Measurements from ENCODE around the gene SNTG2.

The SNTG2 gene

GRCh38 chr2:1253629-1254028 lies 303.0 kb downstream of the SNTG2 start:
- TF ChIP-seq FOXP2 (optimal IDR thresholded peaks at IDR 0.05; ENCODE audit: borderline replicate concordance, extremely low read depth, extremely low read length, insufficient read depth) (no peak), SIN3A (IDR thresholded peaks at IDR 0.05; ENCODE audit: borderline replicate concordance, insufficient read depth, low read length) (no peak), REST (IDR thresholded peaks at IDR 0.05; ENCODE audit: insufficient read depth in 1 of 2, low read depth in 2 of 2, low read length in 2 of 2) (no peak), TAF1 (IDR thresholded peaks at IDR 0.05; ENCODE audit: borderline replicate concordance, insufficient read depth, low read length) (no peak), POLR2AphosphoS5 (IDR thresholded peaks at IDR 0.05; ENCODE audit: low read depth, low read length) (no peak)

- no peak for TF ChIP-seq REST (IDR thresholded peaks at IDR 0.05; ENCODE audit: insufficient read depth in 1 of 2, low read depth in 2 of 2, low read length in 2 of 2)
- TF ChIP-seq POLR2AphosphoS5 (IDR thresholded peaks at IDR 0.05; ENCODE audit: low read depth, low read length), result no peak
- TF ChIP-seq SIN3A (IDR thresholded peaks at IDR 0.05; ENCODE audit: borderline replicate concordance, insufficient read depth, low read length), result no peak
- TF ChIP-seq FOXP2 (optimal IDR thresholded peaks at IDR 0.05; ENCODE audit: borderline replicate concordance, extremely low read depth, extremely low read length, insufficient read depth), result no peak
- no peak for TF ChIP-seq TAF1 (IDR thresholded peaks at IDR 0.05; ENCODE audit: borderline replicate concordance, insufficient read depth, low read length)
These were observed 304.2 kb downstream of the SNTG2 start for GRCh38 chr2:1254662-1255343.

- no peak for TF ChIP-seq FOXP2 (optimal IDR thresholded peaks at IDR 0.05; ENCODE audit: borderline replicate concordance, extremely low read depth, extremely low read length, insufficient read depth)
These were observed 306.1 kb downstream of the SNTG2 start for GRCh38 chr2:1256632-1257324.

- TF ChIP-seq SIN3A (IDR thresholded peaks at IDR 0.05; ENCODE audit: borderline replicate concordance, insufficient read depth, low read length) (no peak), POLR2AphosphoS5 (IDR thresholded peaks at IDR 0.05; ENCODE audit: low read depth, low read length) (no peak), FOXP2 (optimal IDR thresholded peaks at IDR 0.05; ENCODE audit: borderline replicate concordance, extremely low read depth, extremely low read length, insufficient read depth) (no peak), REST (IDR thresholded peaks at IDR 0.05; ENCODE audit: insufficient read depth in 1 of 2, low read depth in 2 of 2, low read length in 2 of 2) (no peak)
These were observed 306.7 kb downstream of the SNTG2 start for GRCh38 chr2:1257334-1257733.

GRCh38 chr2:1259746-1260145 lies 309.1 kb downstream of the SNTG2 start:
- TF ChIP-seq TAF1 (IDR thresholded peaks at IDR 0.05; ENCODE audit: borderline replicate concordance, insufficient read depth, low read length) (no peak), FOXP2 (optimal IDR thresholded peaks at IDR 0.05; ENCODE audit: borderline replicate concordance, extremely low read depth, extremely low read length, insufficient read depth) (no peak)

- no peak for TF ChIP-seq FOXP2 (optimal IDR thresholded peaks at IDR 0.05; ENCODE audit: borderline replicate concordance, extremely low read depth, extremely low read length, insufficient read depth)
- TF ChIP-seq TAF1 (IDR thresholded peaks at IDR 0.05; ENCODE audit: borderline replicate concordance, insufficient read depth, low read length), result no peak
- TF ChIP-seq SIN3A (IDR thresholded peaks at IDR 0.05; ENCODE audit: borderline replicate concordance, insufficient read depth, low read length), result no peak
- TF ChIP-seq POLR2AphosphoS5 (IDR thresholded peaks at IDR 0.05; ENCODE audit: low read depth, low read length), result no peak
- no peak for TF ChIP-seq REST (IDR thresholded peaks at IDR 0.05; ENCODE audit: insufficient read depth in 1 of 2, low read depth in 2 of 2, low read length in 2 of 2)
These were observed 312.0 kb downstream of the SNTG2 start for GRCh38 chr2:1262609-1263008.
